DOHH2 (cell line): Measurements from ENCODE around the gene CTRB1.

Source experiments
- H3F3A ChIP-seq: fragments of 200-600 bp; sonication (generic), shearing (Covaris generic); 2 replicates; pipeline ENCODE4 v1.6.0; 2016; ENCODE audit warnings: antibody characterized with exemption, mild to moderate bottlenecking; ENCODE audit not compliant: control insufficient read depth, insufficient read depth
- H3K27ac ChIP-seq: fragments of 200-600 bp; sonication (generic); 2 replicates; pipeline ENCODE4 v1.5.1; 2014; ENCODE audit warnings: low read depth, mild to moderate bottlenecking, low read length, moderate library complexity
- H3K27me3 ChIP-seq: fragments of 200-600 bp; sonication (generic); 2 replicates; pipeline ENCODE4 v1.6.1; 2014; ENCODE audit warnings: mild to moderate bottlenecking, low read length, mixed read lengths; ENCODE audit not compliant: control insufficient read depth
- H3K36me3 ChIP-seq: fragments of 200-600 bp; sonication (generic); 2 replicates; pipeline ENCODE4 v1.6.1; 2014; ENCODE audit warnings: mild to moderate bottlenecking, low read length, moderate library complexity, mixed read lengths; ENCODE audit not compliant: control insufficient read depth
- H3K4me1 ChIP-seq: fragments of 200-600 bp; sonication (generic); 2 replicates; pipeline ENCODE4 v1.6.1; 2014; ENCODE audit warnings: mild to moderate bottlenecking, low read length, mixed read lengths; ENCODE audit not compliant: control insufficient read depth
- H3K4me2 ChIP-seq: fragments of 200-600 bp; sonication (generic); 2 replicates; pipeline ENCODE4 v1.6.0; 2014; ENCODE audit warnings: mild to moderate bottlenecking, low read length, moderate library complexity
- H3K4me3 ChIP-seq: fragments of 200-600 bp; sonication (generic); 2 replicates; pipeline ENCODE4 v1.5.1; 2014; ENCODE audit warnings: mild to moderate bottlenecking, low read length, mixed read lengths
- H3K79me2 ChIP-seq: fragments of 200-600 bp; sonication (generic); 2 replicates; pipeline ENCODE4 v1.6.1; 2014; ENCODE audit warnings: mild to moderate bottlenecking, low read length, mixed read lengths; ENCODE audit not compliant: control insufficient read depth
- H3K9me2 ChIP-seq: fragments of 200-600 bp; sonication (generic); replicated peaks from 2 replicates; pipeline ENCODE4 v1.6.1; 2014; ENCODE audit warnings: mild to moderate bottlenecking, low read length, mixed read lengths; ENCODE audit not compliant: control insufficient read depth
- H3K9me3 ChIP-seq: fragments of 200-600 bp; sonication (generic); 2 replicates; pipeline ENCODE4 v1.6.1; 2014; ENCODE audit warnings: antibody characterized with exemption, low read length, mixed read lengths; ENCODE audit not compliant: control insufficient read depth, insufficient read depth
- H4K20me1 ChIP-seq: fragments of 200-600 bp; sonication (generic); 2 replicates; pipeline ENCODE4 v1.6.0; 2014; ENCODE audit warnings: low read depth, mild to moderate bottlenecking, antibody characterized with exemption, low read length, moderate library complexity; ENCODE audit not compliant: control insufficient read depth, insufficient read depth
- EZH2phosphoT487 ChIP-seq: fragments of 200-600 bp; sonication (generic); IDR thresholded peaks from 2 replicates; pipeline ENCODE4 v1.6.1; 2017; ENCODE audit warnings: borderline replicate concordance, mild to moderate bottlenecking, antibody characterized with exemption, low read length, moderate library complexity, mixed read lengths
- TF ChIP-seq, protein P1 (sequence below): fragments of 200-600 bp; sonication (generic); IDR thresholded peaks from one replicate; pipeline ENCODE4 v1.5.1; 2014; ENCODE audit warnings: antibody characterized with exemption, mild to moderate bottlenecking, low read depth, low read length; ENCODE audit not compliant: poor library complexity, severe bottlenecking

The CTRB1 gene

DNA sequence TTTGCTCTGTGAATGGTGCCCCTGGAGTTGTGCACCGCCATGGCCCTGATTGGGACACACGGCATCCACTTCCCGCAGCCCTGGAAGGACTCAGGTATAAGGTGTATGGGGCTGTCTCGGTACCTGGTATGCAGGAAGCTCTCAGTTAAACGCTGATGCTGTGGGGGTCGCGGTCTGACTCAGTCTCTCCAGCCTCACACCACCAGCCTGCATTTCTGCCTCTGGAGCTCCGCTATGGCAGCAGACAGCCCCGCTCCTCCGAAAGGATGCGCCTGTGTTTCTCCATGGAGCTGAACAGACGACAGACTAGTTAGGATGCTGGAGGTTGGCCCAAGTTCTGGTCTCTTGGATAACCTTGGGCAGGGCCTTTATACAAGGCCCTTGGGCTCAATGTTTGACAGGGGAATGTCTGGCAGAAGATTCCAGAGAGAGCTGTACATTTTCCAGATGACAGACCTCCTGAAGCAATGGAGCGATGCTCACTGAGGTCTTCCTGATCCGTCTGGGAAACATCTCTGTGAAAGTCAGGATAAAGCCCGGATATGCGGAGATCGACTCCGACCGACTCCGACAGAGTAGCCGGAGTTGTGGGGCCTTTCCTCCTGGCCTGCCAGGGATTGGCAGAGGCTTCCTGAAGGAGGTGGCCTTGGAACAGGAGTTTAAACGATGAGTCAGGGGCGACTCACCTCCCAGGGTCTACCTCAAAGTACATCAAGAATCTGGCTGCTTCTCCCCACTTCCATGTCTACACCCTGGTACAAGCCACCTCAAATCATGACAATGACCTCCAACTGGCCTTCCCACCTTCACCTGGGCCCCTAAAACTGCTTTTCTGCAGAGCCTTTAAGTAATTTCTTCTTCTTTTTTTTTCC is 54.5 kb downstream of the CTRB1 start:
- H4K20me1 ChIP-seq: no peaks in the 10 kb centered on the region
- H3K79me2 ChIP-seq: no peaks in the 10 kb centered on the region
- peaks cover 6% of the 10 kb centered on the region for H3K27me3 ChIP-seq
- no peak overlapping the region for H3K27ac ChIP-seq
- no peaks in the 10 kb centered on the region for H3K36me3 ChIP-seq
- H3K9me3 ChIP-seq: no peaks in the 10 kb centered on the region
- no peak overlapping the region for H3K4me3 ChIP-seq
- TF ChIP-seq, protein P1, sequence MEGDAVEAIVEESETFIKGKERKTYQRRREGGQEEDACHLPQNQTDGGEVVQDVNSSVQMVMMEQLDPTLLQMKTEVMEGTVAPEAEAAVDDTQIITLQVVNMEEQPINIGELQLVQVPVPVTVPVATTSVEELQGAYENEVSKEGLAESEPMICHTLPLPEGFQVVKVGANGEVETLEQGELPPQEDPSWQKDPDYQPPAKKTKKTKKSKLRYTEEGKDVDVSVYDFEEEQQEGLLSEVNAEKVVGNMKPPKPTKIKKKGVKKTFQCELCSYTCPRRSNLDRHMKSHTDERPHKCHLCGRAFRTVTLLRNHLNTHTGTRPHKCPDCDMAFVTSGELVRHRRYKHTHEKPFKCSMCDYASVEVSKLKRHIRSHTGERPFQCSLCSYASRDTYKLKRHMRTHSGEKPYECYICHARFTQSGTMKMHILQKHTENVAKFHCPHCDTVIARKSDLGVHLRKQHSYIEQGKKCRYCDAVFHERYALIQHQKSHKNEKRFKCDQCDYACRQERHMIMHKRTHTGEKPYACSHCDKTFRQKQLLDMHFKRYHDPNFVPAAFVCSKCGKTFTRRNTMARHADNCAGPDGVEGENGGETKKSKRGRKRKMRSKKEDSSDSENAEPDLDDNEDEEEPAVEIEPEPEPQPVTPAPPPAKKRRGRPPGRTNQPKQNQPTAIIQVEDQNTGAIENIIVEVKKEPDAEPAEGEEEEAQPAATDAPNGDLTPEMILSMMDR: no peak
- no peak for TF ChIP-seq EZH2phosphoT487
- H3K9me2 ChIP-seq: no peaks in the 10 kb centered on the region
- H3K4me1 ChIP-seq: no peaks in the 10 kb centered on the region
- H3K4me2 ChIP-seq: no peak overlapping the region
- no peaks in the 10 kb centered on the region for H3F3A ChIP-seq
